Spleen (tissue), 11 donors: ENCODE results near the gene DCN. TPM values are rescaled to one million over a fixed set of nuclear protein-coding genes. Genes with fewer than 3 reads are reported as not detected.
"Not testable (repeated sequence)": the region's sequence is repeated elsewhere in the genome, so short reads cannot be mapped to it uniquely, and the experiment has no call there.

Experiments
- DNase-seq: peaks from one replicate; pipeline ENCODE4 v3.0.0-alpha.2; 2020
- H3K27ac ChIP-seq, 8 donors: fragments of 200-600 bp; sonication (generic) in 7 of 8; 1 replicate in 4 of 8; 2 replicates in 4 of 8; pipeline versions ENCODE4 v1.5.0 to v1.8.0; 2016 to 2021; ENCODE audit warnings: inconsistent platforms in 4 of 8, mild to moderate bottlenecking in 4 of 8, moderate library complexity in 1 of 8
- H3K27me3 ChIP-seq, 7 donors: fragments of 200-600 bp; sonication (generic) in 6 of 7; replicated peaks in 1 of 7; 1 replicate in 4 of 7; 2 replicates in 3 of 7; pipeline versions ENCODE4 v1.5.0 to v1.8.0; 2016 to 2021; ENCODE audit warnings: inconsistent platforms in 3 of 7, mild to moderate bottlenecking in 1 of 7
- H3K36me3 ChIP-seq, 6 donors: fragments of 200-600 bp; sonication (generic) in 5 of 6; 1 replicate in 4 of 6; 2 replicates in 2 of 6; pipeline versions ENCODE4 v1.5.0 to v1.8.0; 2016 to 2021; ENCODE audit warnings: inconsistent platforms in 2 of 6
- H3K4me1 ChIP-seq, 6 donors: fragments of 200-600 bp; sonication (generic) in 5 of 6; 1 replicate in 3 of 6; 2 replicates in 3 of 6; pipeline versions ENCODE4 v1.5.0 to v1.8.0; 2016 to 2021; ENCODE audit warnings: inconsistent platforms in 3 of 6
- H3K4me3 ChIP-seq, 8 donors: fragments of 200-600 bp; sonication (generic) in 7 of 8; 1 replicate in 4 of 8; 2 replicates in 4 of 8; pipeline versions ENCODE4 v1.5.0 to v1.8.0; 2016 to 2021; ENCODE audit warnings: inconsistent platforms in 4 of 8, mild to moderate bottlenecking in 4 of 8, moderate library complexity in 2 of 8
- H3K9me3 ChIP-seq, 8 donors: fragments of 200-600 bp; sonication (generic) in 7 of 8; 1 replicate in 4 of 8; 2 replicates in 4 of 8; pipeline versions ENCODE4 v1.5.0 to v1.8.0; 2016 to 2021; ENCODE audit warnings: inconsistent platforms in 4 of 8
- POLR2A ChIP-seq, 3 donors: fragments of 450-650 bp; IDR thresholded peaks; one replicate each; pipeline ENCODE4 v1.5.1; 2017; ENCODE audit warnings: antibody characterized with exemption in 3 of 3, mild to moderate bottlenecking in 1 of 3
- POLR2AphosphoS5 ChIP-seq, 3 donors: sonication (generic); formaldehyde crosslinking; IDR thresholded peaks; one replicate each; pipeline ENCODE4 v1.5.1; 2017; ENCODE audit warnings: antibody characterized with exemption in 3 of 3
- WGBS, 5 donors: extraction: QIAGEN DNeasy Blood & Tissue Kit in 3 of 5; methylation state at CpG; one replicate each; pipeline versions ENCODE4 v1.1.5 to v1.1.7; 2013 to 2018; 5-methylcytosine and 5-hydroxymethylcytosine counted together
- intact Hi-C: fragments of 100-400 bp; cut with DNase I; formaldehyde crosslinking; loops from one replicate; pipeline ENCODE4 v1.15.0; 2023; ENCODE audit warnings: low total_unique reads
- polyA plus RNA-seq, 3 donors: library from polyadenylated mRNA; stranded (reverse); fragments of 200-250 nt; gene quantifications; one replicate each; pipeline ENCODE4 v1.2.1, GENCODE V29; 2013
- total RNA-seq, 7 donors: library from RNA; depleted of rRNA in 3 of 7; stranded (reverse); fragments of >200 nt in 3 of 7; fragmentation: NEBNext Ultra II Directional in 4 of 7; extraction: Animal tissue kit (Norgen Biotek cat#: 25700) in 4 of 7; gene quantifications; one replicate each; pipeline versions ENCODE4 v1.1.0 to v1.2.1, GENCODE V29; 2016 to 2021
- TF ChIP-seq, protein P1 (sequence below), 11 experiments: fragments of 200-600 bp in 7 of 11; fragments of 450-650 bp in 4 of 11; sonication (generic) in 4 of 11; IDR thresholded peaks in 8 of 11; conservative IDR thresholded peaks in 3 of 11; 1 replicate in 7 of 11; 2 replicates in 4 of 11; pipeline versions ENCODE4 v1.4.0 to v1.8.0; 2016 to 2021; ENCODE audit warnings: antibody characterized with exemption in 11 of 11, inconsistent platforms in 4 of 11, mild to moderate bottlenecking in 1 of 11
- donor health status: healthy with polysubstance abuse.
- donor health status: DM: no; HTN: no; CAD: no; lungs with moderate emphysema.
- donor health status: DM: no; HTN: no; CAD: no.
- donor health status: Bipolar disorder and iron deficiency.
- donor health status: healthy.
- donor health status: DM: no; HTN: no; CAD: no.
- donor health status: DM: yes; HTN: yes; CAD: no.

The DCN gene
- total and polyA plus RNA-seq, 10 donors = 1.6 to 60.1 (median 7.7) TPM

DNA sequence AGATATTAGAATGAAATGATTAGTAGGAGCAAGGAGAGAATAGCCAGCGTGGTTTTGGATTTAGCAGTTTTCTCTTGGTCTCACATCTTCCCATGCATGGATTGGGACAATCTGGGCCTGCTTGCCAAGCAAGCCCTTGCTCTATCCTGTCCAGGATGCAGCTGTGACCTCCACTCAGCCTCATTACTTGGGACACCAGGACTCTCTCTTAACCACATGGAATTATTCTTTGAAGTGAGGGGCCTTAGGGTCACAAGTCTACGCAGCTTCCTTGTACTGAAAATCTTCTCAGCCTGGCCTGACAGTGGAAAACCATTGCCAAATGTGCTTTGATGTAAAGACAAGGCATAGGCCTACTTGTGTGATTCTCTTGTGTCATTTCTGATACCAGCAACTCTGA lies 28.0 kb upstream of the DCN start:
- no peak overlapping the region for H3K27ac ChIP-seq
- peaks cover 0 to 13% (median 2%) of the 10 kb centered on the region in 8 donors for H3K9me3 ChIP-seq
- no peaks in the 10 kb centered on the region for H3K27me3 ChIP-seq
- TF ChIP-seq, protein P1, sequence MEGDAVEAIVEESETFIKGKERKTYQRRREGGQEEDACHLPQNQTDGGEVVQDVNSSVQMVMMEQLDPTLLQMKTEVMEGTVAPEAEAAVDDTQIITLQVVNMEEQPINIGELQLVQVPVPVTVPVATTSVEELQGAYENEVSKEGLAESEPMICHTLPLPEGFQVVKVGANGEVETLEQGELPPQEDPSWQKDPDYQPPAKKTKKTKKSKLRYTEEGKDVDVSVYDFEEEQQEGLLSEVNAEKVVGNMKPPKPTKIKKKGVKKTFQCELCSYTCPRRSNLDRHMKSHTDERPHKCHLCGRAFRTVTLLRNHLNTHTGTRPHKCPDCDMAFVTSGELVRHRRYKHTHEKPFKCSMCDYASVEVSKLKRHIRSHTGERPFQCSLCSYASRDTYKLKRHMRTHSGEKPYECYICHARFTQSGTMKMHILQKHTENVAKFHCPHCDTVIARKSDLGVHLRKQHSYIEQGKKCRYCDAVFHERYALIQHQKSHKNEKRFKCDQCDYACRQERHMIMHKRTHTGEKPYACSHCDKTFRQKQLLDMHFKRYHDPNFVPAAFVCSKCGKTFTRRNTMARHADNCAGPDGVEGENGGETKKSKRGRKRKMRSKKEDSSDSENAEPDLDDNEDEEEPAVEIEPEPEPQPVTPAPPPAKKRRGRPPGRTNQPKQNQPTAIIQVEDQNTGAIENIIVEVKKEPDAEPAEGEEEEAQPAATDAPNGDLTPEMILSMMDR (IDR thresholded peaks at IDR 0.05 in 8 of 11, conservative IDR thresholded peaks at IDR 0.05 in 3 of 11) = no peak
- TF ChIP-seq POLR2AphosphoS5 (IDR thresholded peaks at IDR 0.05) (no peak), POLR2A (IDR thresholded peaks at IDR 0.05) (no peak)
- H3K36me3 ChIP-seq = no peaks in the 10 kb centered on the region
- 59 to 81% (median 66%) methylated on average over 2 of the region's 2 CpGs for WGBS, 5 donors
- DNase-seq = no peak
- H3K4me1 ChIP-seq = no peaks in the 10 kb centered on the region
- no peak overlapping the region for H3K4me3 ChIP-seq
- intact Hi-C loops = no loop called here

DNA sequence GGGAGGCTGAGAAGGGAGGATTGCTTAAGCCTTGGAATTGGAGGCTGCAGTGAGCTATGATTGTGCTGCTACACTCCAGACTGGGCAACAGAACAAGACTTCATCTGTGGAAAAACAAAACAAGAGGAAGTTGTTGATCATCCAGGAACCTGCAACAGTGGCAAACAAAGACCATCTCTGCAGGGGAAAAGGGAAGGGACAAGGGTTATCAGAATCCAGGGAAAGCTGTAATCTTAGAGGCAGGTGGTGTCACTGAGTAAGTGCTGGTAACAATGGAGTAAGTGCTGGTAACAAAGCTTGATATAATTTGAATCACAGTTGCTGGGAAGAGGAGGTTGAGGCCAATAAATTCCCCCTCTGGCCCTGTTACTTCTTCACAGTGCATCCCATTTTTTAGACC lies 27.5 kb upstream of the DCN start:
- H3K36me3 ChIP-seq = no peaks in the 10 kb centered on the region
- intact Hi-C loops = no loop called here

DNA sequence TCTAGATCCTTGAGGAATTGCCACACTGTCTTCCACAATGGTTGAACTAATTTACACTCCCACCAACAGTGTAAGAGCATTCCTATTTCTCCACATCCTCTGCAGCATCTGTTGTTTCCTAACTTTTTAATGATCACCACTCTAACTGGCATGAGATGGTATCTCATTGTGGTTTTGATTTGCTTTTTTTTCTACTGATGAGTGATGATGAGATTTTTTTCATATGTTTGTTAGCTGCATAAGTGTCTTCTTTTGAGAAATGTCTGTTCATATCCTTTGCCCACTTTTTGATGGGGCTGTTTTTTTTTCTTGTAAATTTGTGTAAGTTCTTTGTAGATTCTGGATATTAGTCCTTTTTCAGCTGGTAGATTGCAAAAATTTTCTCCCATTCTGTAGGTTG lies 24.7 kb upstream of the DCN start:
- DNase-seq, intact Hi-C loops, H3K27ac ChIP-seq: not testable (repeated sequence)

More for the DNA sequence above, 27.5 kb upstream of the DCN start:
- Histone ChIP-seq H3K27me3 (no peaks in the 10 kb centered on the region), H3K4me3 (no peak overlapping the region), H3K4me1 (no peaks in the 10 kb centered on the region), H3K9me3 (peaks cover 0 to 13% (median 2%) of the 10 kb centered on the region in 8 donors), H3K27ac (no peak overlapping the region)
- TF ChIP-seq, protein P1 (IDR thresholded peaks at IDR 0.05 in 8 of 11, conservative IDR thresholded peaks at IDR 0.05 in 3 of 11) = no peak
- no peak for TF ChIP-seq POLR2AphosphoS5 (IDR thresholded peaks at IDR 0.05)
- DNase-seq = no peak

DNA sequence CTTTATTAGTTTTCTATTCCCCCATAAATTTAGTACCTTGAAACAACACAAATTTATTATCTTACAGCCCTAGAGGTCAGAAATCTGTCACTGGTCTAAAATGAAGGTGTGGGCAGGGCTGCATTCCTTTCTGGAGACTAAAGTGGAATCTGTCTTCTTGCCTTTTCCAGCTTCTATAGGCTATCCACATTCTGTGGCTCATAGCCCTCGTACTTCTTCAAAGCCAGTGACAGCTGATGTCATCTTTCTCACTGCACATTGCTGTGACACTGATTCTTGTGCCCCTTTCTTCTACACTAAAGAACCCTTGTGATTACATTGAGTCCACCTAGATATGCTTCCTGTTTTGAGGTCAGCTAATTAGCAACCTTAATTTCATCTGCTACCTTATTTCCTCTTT lies 23.2 kb upstream of the DCN start:
- peaks cover 0 to 5% (median 0%) of the 10 kb centered on the region in 8 donors for H3K9me3 ChIP-seq
- no peaks in the 10 kb centered on the region for H3K27me3 ChIP-seq
- intact Hi-C loops = no loop called here
- H3K4me1 ChIP-seq = no peaks in the 10 kb centered on the region
- WGBS, 5 donors = 51 to 86% (median 72%) methylated on average over 1 of the region's 1 CpG
- TF ChIP-seq POLR2A (IDR thresholded peaks at IDR 0.05) (no peak), POLR2AphosphoS5 (IDR thresholded peaks at IDR 0.05) (no peak)
- TF ChIP-seq, protein P1 (IDR thresholded peaks at IDR 0.05 in 8 of 11, conservative IDR thresholded peaks at IDR 0.05 in 3 of 11) = no peak
- DNase-seq = no peak
- no peak overlapping the region for H3K4me3 ChIP-seq
- no peak overlapping the region for H3K27ac ChIP-seq
- no peaks in the 10 kb centered on the region for H3K36me3 ChIP-seq

More for the DNA sequence above, 24.7 kb upstream of the DCN start:
- H3K9me3 ChIP-seq, H3K27me3 ChIP-seq, H3K36me3 ChIP-seq, H3K4me1 ChIP-seq, H3K4me3 ChIP-seq: not testable (repeated sequence)

DNA sequence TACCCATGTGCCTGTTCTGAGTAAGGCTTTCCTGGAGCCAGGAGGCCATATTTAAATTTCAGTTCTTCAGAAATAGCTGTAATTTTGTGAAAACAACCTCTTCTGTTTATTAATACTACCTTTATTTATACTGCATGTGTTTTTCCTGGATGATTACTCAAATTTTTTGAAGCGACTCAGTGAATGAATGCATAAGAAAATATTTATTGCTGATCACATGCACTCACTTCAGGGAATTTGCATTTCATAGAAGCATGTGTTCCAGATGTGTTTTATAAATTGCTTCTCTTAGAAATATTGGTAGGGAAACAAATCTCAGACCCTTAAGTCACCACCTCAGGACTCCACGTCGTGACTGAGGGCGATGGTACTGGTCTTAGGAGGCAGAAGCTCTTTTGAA lies 21.8 kb upstream of the DCN start:
- TF ChIP-seq POLR2AphosphoS5 (IDR thresholded peaks at IDR 0.05) (no peak), POLR2A (IDR thresholded peaks at IDR 0.05) (no peak)
- TF ChIP-seq, protein P1 (IDR thresholded peaks at IDR 0.05 in 8 of 11, conservative IDR thresholded peaks at IDR 0.05 in 3 of 11) = no peak

More for the DNA sequence above, 21.8 kb upstream of the DCN start:
- H3K27ac ChIP-seq = no peak overlapping the region
- no peak overlapping the region for H3K4me3 ChIP-seq
- H3K27me3 ChIP-seq = no peaks in the 10 kb centered on the region
- intact Hi-C loops = no loop called here
- H3K9me3 ChIP-seq = peaks cover 0 to 5% (median 0%) of the 10 kb centered on the region in 8 donors
- no peak for DNase-seq
- H3K4me1 ChIP-seq = no peaks in the 10 kb centered on the region
- no peaks in the 10 kb centered on the region for H3K36me3 ChIP-seq
- WGBS, 5 donors = 80 to 95% (median 91%) methylated on average over 4 of the region's 4 CpGs
